Lower lobe of right lung (tissue), 2 donors: Measurements from ENCODE around the gene M1AP. TPM values are rescaled to one million over a fixed set of nuclear protein-coding genes. Genes with fewer than 3 reads are reported as not detected.

Source experiments
- ATAC-seq, 2 donors: fragments of 200-7000 bp; cut with Tn5 transposase; one replicate each; pipeline ENCODE4 v1.9.1; 2020 to 2022; ENCODE audit warnings: mild to moderate bottlenecking in 2 of 2, moderate library complexity in 2 of 2
- DNase-seq: peaks from one replicate; pipeline ENCODE4 v3.0.0-alpha.2; 2020
- H3K27ac ChIP-seq: fragments of 200-600 bp; one replicate; pipeline ENCODE4 v1.8.0; 2022
- H3K27me3 ChIP-seq: fragments of 200-600 bp; one replicate; pipeline ENCODE4 v1.8.0; 2022; ENCODE audit warnings: low read depth
- H3K36me3 ChIP-seq: fragments of 200-600 bp; one replicate; pipeline ENCODE4 v1.8.0; 2022; ENCODE audit warnings: mild to moderate bottlenecking
- H3K4me1 ChIP-seq: fragments of 200-600 bp; one replicate; pipeline ENCODE4 v1.8.0; 2022
- H3K4me3 ChIP-seq: fragments of 200-600 bp; one replicate; pipeline ENCODE4 v1.8.0; 2022; ENCODE audit warnings: mild to moderate bottlenecking
- H3K9me3 ChIP-seq: fragments of 200-600 bp; one replicate; pipeline ENCODE4 v1.8.0; 2022
- intact Hi-C: fragments of 100-400 bp; cut with DNase I; formaldehyde crosslinking; loops from one replicate; pipeline ENCODE4 v1.11.0; 2022
- total RNA-seq: library from RNA; stranded (reverse); fragmentation: NEBNext Ultra II Directional; extraction: Animal tissue kit (Norgen Biotek cat#: 25700); gene quantifications from one replicate; pipeline ENCODE4 v1.2.1, GENCODE V29; 2021
- TF ChIP-seq, protein P1 (sequence below): fragments of 200-600 bp; IDR thresholded peaks from one replicate; pipeline ENCODE4 v1.8.0; 2022; ENCODE audit warnings: antibody characterized with exemption, mild to moderate bottlenecking
- donor health status: DM: no; HTN: yes; CAD: no; lungs with severe emphysema.

M1AP gene
- total RNA-seq, 1 donor from 2014 or later = 1.8 TPM

DNA sequence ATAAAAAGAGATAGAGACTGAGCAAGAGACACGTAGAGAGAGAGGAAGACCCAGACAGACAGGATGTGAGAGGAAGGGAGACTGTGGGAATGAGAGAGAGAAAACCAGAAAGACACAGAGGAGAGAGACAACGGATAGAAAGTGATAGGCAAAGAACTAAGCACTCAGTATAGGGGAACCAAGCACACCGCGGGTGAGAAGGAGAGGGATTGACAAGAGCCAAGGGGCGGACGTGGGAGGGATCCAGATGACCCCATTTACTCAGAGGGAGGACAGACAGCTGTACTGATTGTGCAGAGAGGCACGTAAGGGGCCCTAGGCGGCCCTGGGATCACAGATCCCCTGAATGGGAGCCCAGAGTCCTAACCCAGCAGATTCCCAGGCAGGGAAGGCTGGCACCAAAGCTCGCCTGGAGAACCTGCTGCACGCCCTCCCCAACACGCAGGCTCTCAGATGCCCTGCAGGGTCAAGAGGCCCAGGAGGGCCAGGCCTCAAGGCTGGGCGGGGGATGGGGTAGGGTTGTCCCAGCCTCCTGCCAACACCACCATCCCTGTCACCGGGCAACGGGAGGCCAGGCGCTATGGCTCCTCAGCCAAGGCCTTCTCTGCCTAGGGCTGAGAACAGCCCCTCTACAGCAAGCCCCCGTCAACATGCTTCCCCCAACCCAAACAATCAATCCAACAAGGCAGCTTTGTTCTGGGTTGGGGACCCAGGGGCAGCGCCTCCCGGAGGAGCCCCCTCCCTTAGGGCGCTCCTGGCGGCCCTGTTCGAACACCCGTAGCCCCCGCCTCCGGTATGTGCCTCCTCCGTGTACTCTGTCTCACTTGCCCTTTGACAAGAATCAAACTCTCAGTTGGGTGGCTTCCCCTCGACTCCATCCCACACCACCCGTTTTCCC, 95.0 kb downstream of the M1AP start:
- Histone ChIP-seq H3K9me3 (no peaks in the 10 kb centered on the region), H3K36me3 (peaks cover 12% of the 10 kb centered on the region), H3K4me3 (peak overlapping the region; percentile 95), H3K27me3 (no peaks in the 10 kb centered on the region), H3K4me1 (peaks cover 35% of the 10 kb centered on the region), H3K27ac (peak overlapping the region; percentile 90)
- ATAC-seq (no peak), DNase-seq (no peak)
- TF ChIP-seq, protein P1, sequence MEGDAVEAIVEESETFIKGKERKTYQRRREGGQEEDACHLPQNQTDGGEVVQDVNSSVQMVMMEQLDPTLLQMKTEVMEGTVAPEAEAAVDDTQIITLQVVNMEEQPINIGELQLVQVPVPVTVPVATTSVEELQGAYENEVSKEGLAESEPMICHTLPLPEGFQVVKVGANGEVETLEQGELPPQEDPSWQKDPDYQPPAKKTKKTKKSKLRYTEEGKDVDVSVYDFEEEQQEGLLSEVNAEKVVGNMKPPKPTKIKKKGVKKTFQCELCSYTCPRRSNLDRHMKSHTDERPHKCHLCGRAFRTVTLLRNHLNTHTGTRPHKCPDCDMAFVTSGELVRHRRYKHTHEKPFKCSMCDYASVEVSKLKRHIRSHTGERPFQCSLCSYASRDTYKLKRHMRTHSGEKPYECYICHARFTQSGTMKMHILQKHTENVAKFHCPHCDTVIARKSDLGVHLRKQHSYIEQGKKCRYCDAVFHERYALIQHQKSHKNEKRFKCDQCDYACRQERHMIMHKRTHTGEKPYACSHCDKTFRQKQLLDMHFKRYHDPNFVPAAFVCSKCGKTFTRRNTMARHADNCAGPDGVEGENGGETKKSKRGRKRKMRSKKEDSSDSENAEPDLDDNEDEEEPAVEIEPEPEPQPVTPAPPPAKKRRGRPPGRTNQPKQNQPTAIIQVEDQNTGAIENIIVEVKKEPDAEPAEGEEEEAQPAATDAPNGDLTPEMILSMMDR = no peak
- intact Hi-C loops = no loop called here

DNA sequence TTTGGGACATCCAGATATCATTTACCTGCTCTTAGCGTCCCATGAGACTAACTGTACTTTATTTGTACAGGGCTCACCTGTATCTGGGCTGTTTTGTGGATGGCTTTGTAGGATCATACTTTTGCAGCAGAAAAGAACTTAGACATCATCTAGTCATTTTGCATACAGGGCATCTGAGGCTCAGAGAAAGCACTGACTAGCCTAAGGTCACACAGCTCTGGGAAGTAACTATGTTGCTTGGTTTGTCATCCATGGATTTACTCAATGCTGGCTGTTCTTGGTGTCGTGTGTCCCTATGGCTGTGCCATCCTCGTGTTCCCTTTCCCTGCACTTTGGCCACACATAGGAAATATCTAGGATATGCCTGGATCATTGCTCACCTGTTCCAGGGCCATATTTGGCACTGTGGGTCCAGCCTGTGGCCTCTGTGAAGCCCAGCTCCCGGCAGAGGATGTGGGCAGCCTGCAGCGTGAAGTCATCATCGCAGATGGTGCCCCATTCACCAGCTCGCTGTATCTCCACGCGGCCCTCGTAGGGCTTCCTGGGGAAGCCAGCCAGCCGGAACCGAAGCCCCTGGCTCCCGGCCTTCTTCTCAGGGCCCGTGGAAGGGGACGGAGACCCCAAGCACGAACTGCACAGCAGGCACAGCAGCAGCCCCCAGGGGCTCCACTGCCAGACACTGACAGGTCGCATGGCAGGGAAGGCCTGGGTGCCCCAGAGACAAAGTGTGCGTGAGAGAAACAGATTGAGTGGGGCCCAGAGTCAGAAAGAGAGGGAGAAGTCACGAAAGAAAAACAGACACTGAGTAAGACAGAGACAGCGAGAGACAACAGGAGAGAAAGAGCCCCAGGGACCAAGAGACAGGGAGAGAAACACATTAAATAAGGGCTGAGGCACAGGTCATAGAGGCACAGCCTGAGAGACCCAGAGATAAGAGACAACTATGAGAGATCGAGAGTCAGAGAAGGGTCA, 95.9 kb downstream of the M1AP start:
- intact Hi-C loops = no loop called here

DNA sequence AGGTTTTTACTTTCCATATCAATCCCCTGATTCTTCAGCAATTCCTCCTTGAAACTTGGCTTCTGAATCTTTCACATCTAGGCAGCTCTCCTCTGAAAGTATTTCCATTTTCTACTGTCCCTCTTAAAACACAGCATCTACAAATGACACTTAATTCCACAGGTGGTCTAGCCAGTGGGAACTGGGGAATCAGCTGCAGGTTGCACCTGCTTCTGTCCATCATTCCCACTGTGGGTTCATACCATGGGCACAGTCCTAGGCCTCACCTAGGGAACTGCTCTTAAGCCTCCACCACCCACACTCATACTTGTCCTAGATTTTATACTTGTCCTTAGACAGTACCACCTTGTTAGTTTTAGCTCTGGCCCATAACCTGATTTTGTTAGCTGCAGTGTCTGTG, 96.6 kb downstream of the M1AP start:
- no peaks in the 10 kb centered on the region for H3K9me3 ChIP-seq
- H3K27me3 ChIP-seq = no peaks in the 10 kb centered on the region
- no peak overlapping the region for H3K4me3 ChIP-seq
- DNase-seq = no peak
- no peak overlapping the region for H3K27ac ChIP-seq
- H3K36me3 ChIP-seq = peaks cover 7% of the 10 kb centered on the region
- peaks cover 35% of the 10 kb centered on the region for H3K4me1 ChIP-seq
- intact Hi-C loops = no loop called here
- TF ChIP-seq, protein P1 = no peak
- ATAC-seq = no peak

More for the DNA sequence above, 95.9 kb downstream of the M1AP start:
- ATAC-seq (no peak), DNase-seq (no peak)
- Histone ChIP-seq H3K36me3 (peaks cover 12% of the 10 kb centered on the region), H3K4me3 (no peak overlapping the region), H3K4me1 (peaks cover 35% of the 10 kb centered on the region), H3K27ac (no peak overlapping the region), H3K27me3 (no peaks in the 10 kb centered on the region), H3K9me3 (no peaks in the 10 kb centered on the region)
- TF ChIP-seq, protein P1 = no peak

DNA sequence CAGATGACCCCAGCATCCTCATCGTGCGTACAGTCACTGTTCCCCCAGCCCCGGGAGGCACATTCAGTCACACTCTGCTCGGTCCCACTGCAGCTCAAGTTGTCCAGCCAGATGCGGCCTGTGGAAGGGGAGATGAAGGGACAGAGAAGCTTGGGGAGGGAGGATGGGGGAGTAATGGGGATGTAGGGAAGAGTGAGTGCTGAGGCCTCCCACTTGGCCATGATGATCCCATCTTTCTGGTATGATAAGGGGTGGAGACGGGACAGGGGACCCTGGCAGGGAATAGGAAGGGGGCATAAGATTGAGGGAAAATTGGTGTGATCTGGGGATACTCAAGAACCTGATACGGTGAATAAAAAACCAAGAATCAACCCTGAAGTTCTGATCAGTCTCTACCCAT, 97.9 kb downstream of the M1AP start:
- H3K27ac ChIP-seq = no peak overlapping the region
- H3K4me3 ChIP-seq = no peak overlapping the region
- ATAC-seq = no peak
- H3K36me3 ChIP-seq = no peaks in the 10 kb centered on the region
- no peak for DNase-seq
- H3K27me3 ChIP-seq = no peaks in the 10 kb centered on the region
- no peaks in the 10 kb centered on the region for H3K9me3 ChIP-seq
- intact Hi-C loops = no loop called here
- peaks cover 30% of the 10 kb centered on the region for H3K4me1 ChIP-seq
- TF ChIP-seq, protein P1 = no peak
